ENCODE data around the gene AFG3L2.

The AFG3L2 gene

DNA sequence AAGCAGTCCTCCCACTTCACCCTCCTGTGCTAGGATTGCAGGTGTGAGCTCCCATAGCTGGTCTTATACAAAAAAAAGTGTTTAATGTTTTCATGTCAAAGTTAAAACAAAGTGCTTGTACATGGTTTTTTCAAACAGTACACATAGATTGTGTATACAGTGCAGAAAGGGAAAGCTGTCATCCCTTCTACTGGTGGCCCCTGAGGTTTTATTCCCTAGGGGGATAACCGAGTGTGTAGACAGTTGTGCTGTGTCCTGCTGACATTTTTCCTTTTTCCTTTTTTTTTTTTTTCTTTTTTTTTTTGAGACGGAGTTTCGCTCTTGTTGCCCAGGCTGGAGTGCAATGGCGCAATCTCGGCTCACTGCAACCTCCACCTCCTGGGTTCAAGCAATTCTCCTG is 58.2 kb downstream of the AFG3L2 start:
- DNase-seq, result no peak

- DNase-seq, result no peak
Measured at GRCh38 chr18:12318334-12318697, 58.7 kb downstream of the AFG3L2 start.

DNA sequence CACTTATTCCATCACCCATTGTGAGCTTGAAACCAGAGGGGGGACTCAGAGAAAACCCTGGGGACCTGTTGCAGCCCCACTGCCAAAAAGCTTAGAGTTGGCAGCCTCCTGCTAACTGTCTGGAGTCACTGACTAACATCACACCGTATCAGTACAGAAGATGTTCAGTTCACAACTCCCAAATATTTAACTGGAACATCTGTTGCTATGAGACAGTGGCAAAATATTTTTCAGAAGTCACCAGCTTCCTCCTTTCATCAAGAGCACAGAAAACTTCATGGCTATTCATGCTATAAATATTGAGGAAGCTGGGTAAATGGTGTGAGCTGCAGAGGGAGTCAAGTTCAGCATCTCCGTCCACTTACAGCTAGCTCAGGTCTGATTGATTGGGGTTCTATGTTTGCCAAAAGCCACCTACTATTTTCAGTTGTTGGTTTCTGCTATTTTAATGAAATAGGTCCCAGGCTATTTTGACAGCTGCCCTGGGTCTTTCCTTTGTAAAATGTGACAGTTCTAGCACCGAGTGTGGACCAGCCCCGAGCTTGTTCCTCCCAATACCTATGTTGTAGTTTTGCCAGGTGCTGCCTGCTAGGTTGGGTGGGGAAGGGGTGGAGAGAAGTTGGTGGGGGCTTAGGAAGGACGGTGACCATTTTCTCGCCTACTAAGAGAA is 59.2 kb downstream of the AFG3L2 start:
- DNase-seq, result no peak

- no peak for DNase-seq
Measured at GRCh38 chr18:12315911-12316310, 61.1 kb downstream of the AFG3L2 start.

DNA sequence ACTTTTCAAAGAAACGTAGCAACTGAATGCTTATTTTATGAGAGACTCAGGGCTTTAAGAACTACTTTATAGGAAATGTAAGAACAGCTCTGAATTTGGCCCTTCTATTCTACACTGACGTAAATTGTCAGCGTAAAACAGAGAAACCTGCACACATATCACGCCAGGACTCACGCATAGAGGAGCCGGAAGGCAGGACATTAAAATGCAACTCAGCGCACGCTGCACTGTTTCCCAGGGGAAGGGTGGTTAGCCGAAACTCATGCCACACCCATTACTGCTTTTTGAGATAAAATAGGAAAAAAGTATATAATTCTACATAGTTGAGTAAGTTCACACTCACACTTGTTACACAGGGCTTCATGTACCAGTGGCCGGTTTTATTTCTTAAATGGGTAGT is 61.5 kb downstream of the AFG3L2 start:
- DNase-seq, result no peak

- DNase-seq, result no peak
Measured at GRCh38 chr18:12314591-12315305, 62.3 kb downstream of the AFG3L2 start.

- no peak for DNase-seq
Measured at GRCh38 chr18:12313530-12314245, 63.3 kb downstream of the AFG3L2 start.

DNA sequence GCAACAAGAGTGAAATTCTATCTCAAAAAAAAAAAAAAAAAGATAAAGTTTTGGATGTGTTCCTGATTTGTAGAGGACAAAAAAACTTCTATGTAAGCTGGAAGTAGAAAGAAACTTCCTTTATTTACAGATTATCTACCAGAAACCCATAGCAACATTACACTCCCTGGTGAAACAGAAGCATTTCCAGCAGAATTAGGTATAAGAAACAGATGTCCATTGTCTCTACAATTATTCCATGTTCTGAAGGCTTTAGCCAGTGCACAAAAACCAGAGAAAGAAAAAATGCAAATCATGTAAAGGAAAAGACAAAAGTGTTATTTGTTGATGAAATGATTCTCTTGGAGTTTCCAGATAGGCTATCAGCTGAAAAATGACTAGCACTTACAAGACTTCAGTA is 64.1 kb downstream of the AFG3L2 start:
- no peak for DNase-seq

DNA sequence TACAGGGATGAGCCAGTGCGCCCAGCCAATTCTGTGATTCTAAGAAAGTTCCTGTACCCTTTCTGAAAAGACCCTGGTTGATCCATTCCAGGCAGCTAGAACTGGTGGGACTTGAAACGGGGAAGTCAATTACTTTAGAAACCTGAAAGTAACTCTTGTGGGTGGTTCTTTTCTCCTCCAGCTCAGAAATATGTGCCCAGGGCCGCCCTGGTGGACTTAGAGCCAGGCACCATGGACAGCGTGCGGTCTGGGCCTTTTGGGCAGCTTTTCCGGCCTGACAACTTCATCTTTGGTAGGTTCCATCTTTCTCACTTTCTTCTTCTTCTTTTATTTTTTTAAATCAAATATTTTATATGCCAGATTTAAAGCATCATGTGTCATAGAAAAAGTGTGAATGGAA is 66.3 kb downstream of the AFG3L2 start:
- no peak for DNase-seq

DNA sequence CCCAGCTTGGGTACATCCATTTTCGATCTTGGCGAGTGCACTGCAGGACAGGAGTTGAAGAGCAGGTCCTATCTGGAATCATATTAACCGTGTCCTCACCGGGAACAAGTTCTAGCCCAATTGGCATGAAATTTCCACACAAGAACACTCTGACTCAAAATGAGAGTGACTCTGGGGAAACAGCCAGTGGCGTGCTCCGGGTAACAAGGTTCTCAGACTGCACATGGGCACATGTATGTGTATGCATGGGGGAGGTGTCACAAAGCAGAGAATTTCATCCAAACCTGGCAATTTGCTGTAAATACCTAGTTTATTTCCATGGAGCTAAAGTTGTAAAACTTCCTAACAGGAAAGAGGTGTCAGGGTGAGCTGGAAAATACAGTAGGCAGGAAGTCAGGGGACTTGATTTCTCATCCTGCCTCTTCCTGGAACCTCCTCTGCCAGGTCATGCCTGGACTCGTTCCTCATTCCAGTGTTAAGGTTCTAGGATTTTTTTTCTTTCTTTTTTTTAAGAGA is 67.3 kb downstream of the AFG3L2 start:
- DNase-seq, result no peak

- DNase-seq, result no peak
Measured at GRCh38 chr18:12308386-12309100, 68.5 kb downstream of the AFG3L2 start.

DNA sequence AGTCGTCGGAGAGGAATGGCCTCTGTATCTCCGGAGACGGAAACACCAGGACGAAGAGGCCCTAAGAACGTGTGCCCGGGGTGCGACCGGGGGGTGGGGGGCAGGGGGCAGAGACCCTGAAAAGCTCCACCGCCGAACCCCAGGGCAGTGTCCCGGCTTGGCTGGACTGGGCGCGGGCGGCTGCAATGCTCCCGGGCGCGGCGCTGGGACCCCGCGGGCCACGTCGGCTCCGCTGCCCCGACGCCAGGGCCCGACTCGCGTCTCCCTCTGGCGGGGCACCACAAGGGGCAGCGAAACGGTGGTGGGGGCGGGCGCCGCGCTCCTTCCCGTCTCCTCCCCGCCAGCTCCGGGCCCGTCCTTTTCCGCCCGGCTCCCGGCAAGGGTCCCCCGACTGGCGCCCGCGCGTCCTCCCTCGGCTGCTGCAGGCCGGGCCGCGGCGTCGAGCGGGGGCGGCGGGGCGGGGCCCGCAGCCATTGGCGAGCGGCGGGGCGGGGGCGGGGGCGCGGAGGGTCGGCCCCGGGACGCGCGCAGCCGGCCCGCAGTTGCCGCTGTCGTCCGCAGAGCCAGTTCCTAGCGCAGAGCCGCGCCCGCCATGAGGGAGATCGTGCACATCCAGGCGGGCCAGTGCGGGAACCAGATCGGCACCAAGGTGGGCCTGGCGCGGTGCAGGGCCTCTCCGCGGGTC is 69.2 kb downstream of the AFG3L2 start, which contains the start of gene TUBB6:
Gene TUBB6 (plus strand): TSS at position 541 of the 685 bp plus-strand sequence. CDS start 52 bp downstream, at position 593.
- no peak for DNase-seq

GRCh38 chr18:12306752-12307700 is 70.0 kb downstream of the AFG3L2 start:
- no peak for DNase-seq

DNA sequence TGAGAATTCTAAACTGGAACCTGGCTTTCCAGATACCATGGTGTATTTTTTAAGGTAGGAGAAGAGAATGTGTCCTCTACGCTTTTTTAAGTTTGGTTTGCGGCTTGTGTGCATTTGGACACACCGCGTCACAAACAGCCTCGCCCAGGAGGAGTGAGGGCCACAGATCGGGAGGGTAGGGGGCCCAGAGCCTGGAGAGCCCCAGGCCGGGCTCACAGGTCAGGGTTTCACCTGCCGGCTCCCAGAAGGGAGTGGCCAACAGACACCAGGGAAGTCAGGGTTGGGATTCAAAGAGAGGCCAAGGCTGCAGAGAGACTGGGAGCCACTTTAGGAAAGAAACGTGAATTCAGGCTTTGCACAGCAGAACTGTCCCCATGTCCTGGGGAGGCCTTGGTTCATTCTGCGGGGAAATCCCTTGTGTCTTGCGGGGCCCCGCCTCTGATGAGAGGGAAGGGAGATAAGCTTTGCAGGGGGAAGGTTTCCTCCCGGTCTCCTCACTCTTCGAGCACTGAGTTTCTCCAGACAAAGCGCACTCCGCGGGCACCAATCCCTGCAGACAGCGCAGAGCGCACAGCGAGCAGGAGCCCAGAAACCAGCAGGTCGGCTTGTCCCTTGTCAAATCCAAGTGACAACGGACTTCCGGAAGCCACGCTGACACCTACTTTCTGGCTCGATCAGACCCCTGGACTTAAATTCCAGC is 70.9 kb downstream of the AFG3L2 start:
- no peak for DNase-seq

GRCh38 chr18:12305211-12305610 is 71.8 kb downstream of the AFG3L2 start:
- no peak for DNase-seq

DNA sequence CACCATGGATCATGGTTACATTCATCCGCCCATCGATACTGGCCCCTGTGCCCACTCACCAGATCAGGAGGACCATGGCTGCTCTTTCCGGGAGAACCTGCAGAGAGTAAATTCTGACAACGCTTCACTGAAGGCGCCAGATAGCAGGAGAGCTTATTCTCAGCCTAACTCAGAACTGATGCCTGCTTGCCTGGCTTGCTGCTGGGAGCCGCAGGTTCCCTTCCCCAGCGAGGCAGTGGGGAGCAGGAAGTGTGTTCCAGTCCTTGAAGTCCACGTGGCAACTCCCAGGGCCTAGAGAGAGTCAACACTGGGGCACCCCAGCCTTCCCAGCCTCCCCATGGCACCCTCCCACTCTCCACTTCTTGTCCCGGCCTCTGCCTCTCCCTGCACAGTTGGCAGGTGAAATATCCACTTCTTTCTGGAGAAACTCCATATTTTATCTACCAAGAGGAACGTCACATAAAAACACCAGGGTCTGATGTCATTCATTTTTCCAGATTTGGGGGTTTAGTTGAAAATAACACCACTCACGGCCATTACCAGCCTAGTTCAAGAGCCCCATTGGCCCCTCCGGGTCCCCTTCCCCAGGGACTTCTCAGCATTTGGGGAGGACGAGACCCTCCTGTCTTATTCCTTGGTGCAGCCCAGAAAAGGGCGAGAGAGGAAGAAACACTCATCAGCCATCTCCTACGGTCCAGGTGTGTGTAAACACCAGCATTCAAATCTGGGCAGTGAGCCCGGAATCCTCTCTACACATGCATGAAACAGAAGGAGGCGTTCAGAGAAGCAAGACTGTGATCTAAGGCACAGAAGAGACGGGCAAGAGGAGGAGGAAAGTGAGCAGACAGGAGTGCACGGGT is 72.4 kb downstream of the AFG3L2 start:
- DNase-seq, result no peak

DNA sequence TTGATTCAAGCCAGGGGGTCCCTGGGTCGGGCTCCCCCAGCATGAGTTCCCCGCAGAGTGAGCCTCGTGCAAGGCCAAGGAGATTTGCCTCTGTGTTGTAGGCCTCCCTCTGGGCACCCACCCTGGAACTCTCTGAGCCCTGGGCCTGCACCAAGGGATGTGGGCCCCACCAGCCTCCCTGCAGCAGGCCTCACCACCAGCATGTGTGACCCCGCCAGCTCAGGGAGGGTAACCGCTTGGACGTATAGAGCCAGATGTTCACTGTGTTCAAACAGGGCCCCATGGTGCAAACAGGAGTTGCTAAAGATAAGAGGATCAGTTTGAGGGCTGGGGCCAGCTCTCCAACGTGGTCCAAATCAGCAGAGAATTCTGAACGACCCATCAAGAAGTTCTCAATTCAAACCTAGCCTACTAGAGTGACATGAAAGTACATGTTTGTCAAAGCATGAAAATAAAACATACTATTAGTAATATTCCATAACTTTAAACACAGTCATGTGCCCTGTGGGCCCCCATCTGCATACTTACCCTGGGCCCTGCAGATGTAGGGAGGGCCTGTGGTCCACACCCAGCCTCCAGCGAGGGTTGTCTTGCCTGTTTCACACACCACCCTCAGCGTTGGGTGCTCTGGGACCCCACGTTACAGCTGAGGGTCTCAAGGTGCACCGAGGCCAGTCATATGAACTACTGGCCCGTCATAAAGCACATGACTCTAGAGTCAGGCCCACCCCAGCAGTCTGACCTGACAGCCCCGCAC is 74.5 kb downstream of the AFG3L2 start:
- DNase-seq, result no peak

- DNase-seq, result no peak
Measured at GRCh38 chr18:12301263-12302005, 75.6 kb downstream of the AFG3L2 start.

Measured in NCI-H1436 treated with DMSO at 0.1 percent for 48 hours (cell line).